Kidney epithelial cell (primary cell): ENCODE data around the gene RHBG. TPM values are rescaled to one million over a fixed set of nuclear protein-coding genes. Genes with fewer than 3 reads are reported as not detected.

Experiments
- DNase-seq: peaks from one replicate; pipeline ENCODE4 v3.0.0-alpha.2; 2010; ENCODE audit warnings: low read depth
- H3K27me3 ChIP-seq: 2 replicates; pipeline ENCODE4 v1.6.0; 2011; ENCODE audit warnings: low read length; ENCODE audit not compliant: control insufficient read depth, insufficient read depth
- H3K36me3 ChIP-seq: 2 replicates; pipeline ENCODE4 v1.5.1; 2011; ENCODE audit warnings: low read length; ENCODE audit not compliant: control insufficient read depth, insufficient read depth
- H3K4me3 ChIP-seq: 2 replicates; pipeline ENCODE4 v1.5.1; 2011; ENCODE audit warnings: low read depth, mild to moderate bottlenecking, control low read depth, low read length
- CTCF ChIP-seq: IDR thresholded peaks from 2 replicates; pipeline ENCODE4 v1.5.1; 2011; ENCODE audit warnings: mild to moderate bottlenecking, moderate library complexity, low read length, control low read depth, inconsistent platforms; ENCODE audit not compliant: insufficient read depth, poor library complexity, severe bottlenecking
- total RNA-seq: library from RNA; depleted of rRNA; stranded (reverse); fragments of >200 nt; gene quantifications from 2 replicates; pipeline ENCODE4 v1.2.3, GENCODE V29; 2015

The RHBG gene
- total RNA-seq, 1 donor from 2014 or later = not detected

GRCh38 chr1:156421062-156421938 lies 52.3 kb downstream of the RHBG start:
- H3K4me3 ChIP-seq = no peak overlapping the region
- no peak for DNase-seq
- H3K36me3 ChIP-seq = no peaks in the 10 kb centered on the region
- no peak for TF ChIP-seq CTCF
- H3K27me3 ChIP-seq = peaks cover 76% of the 10 kb centered on the region

DNA sequence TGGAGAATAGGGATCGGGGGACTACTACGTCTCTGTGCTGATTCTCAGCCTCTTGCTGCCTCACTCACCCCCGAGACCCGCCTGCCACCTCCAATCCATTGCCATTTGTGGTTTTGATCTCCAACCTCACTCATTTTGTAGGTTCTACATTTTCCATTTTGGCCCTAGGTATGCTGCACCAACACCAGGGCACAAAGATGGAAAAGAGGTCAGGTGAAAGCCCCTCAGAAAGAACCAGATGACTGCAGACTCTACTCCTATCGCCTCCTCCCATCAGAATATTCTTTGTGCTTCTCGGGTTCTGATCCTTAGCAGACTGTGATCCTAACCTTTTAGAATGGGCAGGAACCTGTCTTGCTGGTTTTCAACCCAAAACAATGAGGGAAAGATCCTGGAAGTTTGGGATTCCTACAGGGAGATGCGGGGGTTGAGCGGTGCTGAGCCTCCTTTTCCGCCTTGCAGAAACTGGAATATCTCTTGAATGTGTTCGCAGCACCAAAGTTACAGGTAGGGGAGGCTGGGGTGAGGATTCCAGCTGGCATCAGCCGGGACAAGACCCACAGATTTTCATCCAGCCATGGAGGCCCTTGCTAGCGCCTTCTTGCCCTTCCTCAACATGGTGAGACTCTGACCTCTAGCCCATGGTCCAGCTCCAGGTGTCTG lies 53.1 kb downstream of the RHBG start:
- H3K36me3 ChIP-seq = no peaks in the 10 kb centered on the region
- TF ChIP-seq CTCF = no peak
- no peak for DNase-seq
- no peak overlapping the region for H3K4me3 ChIP-seq
- peaks cover 84% of the 10 kb centered on the region for H3K27me3 ChIP-seq

DNA sequence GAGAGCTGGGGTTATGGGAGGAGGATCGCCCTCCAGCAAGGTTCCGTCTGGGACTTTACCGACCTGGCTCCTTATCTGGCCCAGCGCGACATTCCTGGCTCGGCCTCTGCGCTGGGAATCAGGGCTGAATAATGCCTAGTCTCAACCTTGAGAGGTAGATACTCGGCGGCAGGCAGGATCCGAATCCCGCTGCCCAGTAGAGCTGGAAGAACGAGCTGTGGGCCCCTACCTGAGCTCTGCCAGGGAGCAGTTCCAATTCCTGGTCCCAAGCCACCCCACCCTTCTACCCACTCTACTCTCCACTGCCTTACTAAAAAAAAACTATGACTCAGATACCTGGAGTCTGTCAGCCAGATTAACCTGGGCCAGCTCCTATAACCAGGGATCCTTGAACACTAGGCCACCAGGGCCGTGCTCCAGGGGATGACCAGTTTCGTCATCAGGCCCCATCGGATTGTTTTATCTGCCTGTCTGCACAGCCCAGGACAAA lies 53.6 kb downstream of the RHBG start:
- Histone ChIP-seq H3K27me3 (peaks cover 82% of the 10 kb centered on the region), H3K4me3 (no peak overlapping the region), H3K36me3 (no peaks in the 10 kb centered on the region)
- TF ChIP-seq CTCF = no peak
- DNase-seq = no peak

GRCh38 chr1:156423422-156424352 lies 54.7 kb downstream of the RHBG start:
- Histone ChIP-seq H3K27me3 (peaks cover 88% of the 10 kb centered on the region), H3K36me3 (no peaks in the 10 kb centered on the region), H3K4me3 (no peak overlapping the region)
- no peak for DNase-seq
- TF ChIP-seq CTCF = no peak

- Histone ChIP-seq H3K27me3 (peaks cover 88% of the 10 kb centered on the region), H3K4me3 (no peak overlapping the region), H3K36me3 (no peaks in the 10 kb centered on the region)
- TF ChIP-seq CTCF = no peak
- DNase-seq = no peak
Measured at GRCh38 chr1:156424806-156425432, 55.9 kb downstream of the RHBG start.
